HPDE6-E6E7 (cell line): ENCODE results near the gene CGB8.

Source experiments
- DNase-seq: peaks from one replicate; pipeline ENCODE4 v3.0.0; 2011; ENCODE audit warnings: missing footprints; ENCODE audit errors: extremely low spot score

CGB8 gene

DNA sequence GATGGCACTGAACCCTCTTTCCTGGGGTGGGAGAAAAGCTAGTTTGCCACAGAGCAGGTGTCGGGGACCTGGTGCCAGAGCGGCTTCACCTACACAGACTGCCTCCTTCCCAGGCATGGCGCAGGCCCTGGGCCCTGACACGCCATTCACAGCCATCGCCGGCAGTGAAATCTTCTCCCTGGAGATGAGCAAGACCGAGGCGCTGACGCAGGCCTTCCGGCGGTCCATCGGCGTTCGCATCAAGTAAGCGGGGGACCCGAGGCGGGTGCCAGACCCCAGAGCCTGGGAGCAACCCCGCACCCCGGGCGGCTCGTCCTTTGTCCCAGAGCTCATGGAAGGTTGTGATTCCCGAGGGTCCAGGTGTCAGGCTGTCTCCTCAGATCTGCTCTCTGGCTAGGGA, 42.0 kb downstream of the CGB8 start:
- DNase-seq: no peak

DNA sequence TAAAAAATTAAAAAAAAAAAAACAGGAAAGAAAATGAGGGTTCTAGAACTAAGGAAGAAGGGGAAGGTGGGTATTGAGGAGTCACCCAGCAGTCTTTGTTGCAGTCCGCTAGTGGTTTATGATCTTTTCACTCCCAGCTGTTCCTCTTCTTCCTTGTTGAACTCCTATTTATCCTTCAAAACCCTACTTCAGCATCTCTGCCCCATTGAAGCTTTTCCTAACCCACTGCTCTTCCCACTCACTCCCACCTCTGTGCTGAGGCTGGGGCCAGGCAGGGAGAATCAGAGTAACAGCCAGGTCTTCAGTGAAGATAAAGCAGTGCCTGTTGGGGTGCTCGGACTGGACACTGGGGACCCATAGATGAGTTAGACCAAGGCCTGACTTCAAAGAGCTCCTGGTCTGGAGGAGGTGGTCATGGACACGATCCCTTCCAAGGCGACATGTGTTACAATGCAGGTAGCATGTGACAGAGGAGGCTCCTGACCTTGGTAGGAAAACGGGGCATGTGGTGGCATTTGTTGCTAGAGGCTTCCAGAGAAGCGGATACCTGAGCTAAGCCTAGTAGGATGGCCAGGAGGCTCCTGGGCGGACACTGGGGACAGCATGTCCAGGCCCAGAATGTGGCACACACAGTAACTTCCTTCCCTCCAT, 43.8 kb downstream of the CGB8 start:
- DNase-seq: no peak

DNA sequence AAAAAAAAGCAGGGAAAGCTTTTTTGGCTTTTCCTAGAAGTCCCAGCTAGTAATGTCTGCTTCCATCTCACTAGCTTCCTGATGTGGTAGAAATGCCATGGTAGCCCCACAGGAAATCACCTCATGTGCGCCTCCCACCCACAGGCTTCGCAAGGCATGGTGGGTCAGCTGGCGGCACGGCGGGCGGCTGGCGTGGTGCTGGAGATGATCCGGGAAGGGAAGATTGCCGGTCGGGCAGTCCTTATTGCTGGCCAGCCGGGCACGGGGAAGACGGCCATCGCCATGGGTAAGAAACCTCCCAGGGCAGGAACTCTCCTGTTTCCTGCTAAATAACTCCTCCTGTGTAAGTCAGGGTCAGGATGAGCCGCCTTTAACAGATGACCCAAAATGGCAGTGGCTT, 44.8 kb downstream of the CGB8 start:
- DNase-seq: no peak

DNA sequence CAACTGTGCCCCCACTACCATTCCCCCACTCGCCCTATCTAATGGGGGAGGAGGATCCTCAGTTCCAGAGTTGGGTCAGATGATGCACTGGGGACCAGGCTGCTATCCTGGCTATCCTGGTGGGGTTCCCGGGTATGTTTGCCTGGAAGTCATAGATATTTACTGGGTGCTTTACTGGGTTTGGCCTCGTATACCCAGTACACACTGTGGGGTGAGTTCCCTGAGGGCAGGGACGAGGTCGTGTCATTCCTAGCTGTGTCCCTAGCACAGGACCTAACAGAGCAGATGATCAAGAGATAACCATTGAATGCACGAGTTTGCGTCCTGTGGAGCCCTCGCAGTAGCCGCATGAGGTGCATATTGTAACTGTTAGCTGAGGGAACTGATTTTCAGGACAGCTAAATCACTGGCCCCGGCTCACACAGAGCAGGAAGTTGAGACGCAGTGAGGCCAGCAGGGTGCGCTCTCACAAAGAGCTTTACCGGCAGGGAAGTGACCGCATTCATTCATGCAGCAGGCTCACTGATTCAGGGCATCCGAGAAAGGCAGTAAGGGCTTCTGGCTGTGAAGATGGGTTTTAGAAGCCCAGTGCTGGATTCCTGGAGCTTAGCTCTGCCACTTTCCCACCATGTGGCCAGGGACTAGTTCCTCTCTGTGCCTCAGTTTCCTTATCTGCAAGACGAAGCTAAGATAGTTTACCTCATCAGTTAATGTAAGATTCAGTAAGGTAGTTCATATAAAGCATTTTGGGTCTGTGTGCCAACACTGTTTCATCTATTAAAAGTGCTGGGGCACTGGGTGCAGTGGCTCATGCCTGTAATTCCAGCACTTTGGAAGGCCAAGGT, 49.2 kb downstream of the CGB8 start:
- no peak for DNase-seq

DNA sequence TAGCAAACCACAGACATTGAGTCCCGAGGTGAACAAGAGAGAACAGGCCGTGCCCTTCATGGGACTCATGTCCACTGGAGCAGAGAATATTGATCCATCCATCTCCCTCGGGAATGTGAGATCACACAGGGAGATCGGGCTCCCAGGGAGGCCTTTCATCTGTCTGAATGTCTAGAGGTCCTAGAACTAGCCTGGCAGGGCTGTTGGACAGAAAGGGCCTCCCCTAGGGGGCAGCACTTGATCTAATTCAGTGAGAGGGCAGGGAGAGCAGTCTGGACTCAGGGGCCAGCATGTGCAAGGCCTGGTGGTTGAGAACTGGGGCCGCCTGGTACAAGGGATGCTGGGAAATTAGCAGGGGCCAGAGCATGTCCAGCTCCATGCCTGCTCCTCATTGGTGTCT, 50.9 kb downstream of the CGB8 start:
- DNase-seq: no peak
